Activated CD4-positive, alpha-beta T cell treated with anti-CD3 and anti-CD28 coated beads, Interleukin-2, amount 50 U/mL, for 4 hours (primary cell): ENCODE data around the gene DENND1A.
"Not testable (repeated sequence)": the region's sequence is repeated elsewhere in the genome, so short reads cannot be mapped to it uniquely, and the experiment has no call there.

Experiments used
- DNase-seq, 2 experiments: peaks; one replicate each; pipeline ENCODE4 v3.0.0-alpha.2; 2020

The DENND1A gene

GRCh38 chr9:123914517-123915196 lies 15.3 kb downstream of the DENND1A start:
- no peak for DNase-seq

GRCh38 chr9:123912167-123912897 lies 17.6 kb downstream of the DENND1A start:
- no peak for DNase-seq

DNA sequence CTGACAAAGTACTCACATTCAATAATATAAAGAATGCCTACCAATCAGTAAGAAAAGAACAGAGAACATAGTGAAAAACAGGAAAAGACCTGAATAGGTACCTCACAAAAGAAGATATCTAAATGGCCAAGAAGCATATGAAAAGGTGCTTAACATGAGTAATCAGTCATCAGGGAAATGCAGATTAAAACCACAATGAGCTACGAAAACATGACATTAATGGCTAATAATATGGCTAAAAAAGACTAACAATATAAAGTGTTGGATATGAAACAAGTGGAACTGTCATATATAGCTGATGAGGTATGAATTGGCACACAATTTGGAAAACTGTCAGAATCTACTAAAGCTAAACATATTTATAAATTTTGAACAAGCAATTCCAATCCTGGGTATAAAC lies 18.9 kb downstream of the DENND1A start:
- DNase-seq: no peak

DNA sequence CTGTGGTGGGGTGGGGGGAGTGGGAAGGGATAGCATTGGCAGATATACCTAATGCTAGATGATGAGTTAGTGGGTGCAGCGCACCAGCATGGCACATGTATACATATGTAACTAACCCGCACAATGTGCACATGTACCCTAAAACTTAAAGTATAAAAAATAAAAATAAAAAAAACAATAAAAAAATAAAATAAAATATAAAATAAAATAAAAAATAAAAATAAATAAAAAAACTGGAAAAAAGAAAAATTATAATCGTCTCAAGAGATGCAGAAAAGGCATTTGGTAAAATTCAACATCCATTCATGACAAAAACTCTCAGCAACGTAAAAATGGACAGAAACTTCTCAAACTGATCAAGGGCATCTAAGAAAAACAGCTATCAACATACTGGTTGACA lies 20.7 kb downstream of the DENND1A start:
- not testable (repeated sequence) for DNase-seq

DNA sequence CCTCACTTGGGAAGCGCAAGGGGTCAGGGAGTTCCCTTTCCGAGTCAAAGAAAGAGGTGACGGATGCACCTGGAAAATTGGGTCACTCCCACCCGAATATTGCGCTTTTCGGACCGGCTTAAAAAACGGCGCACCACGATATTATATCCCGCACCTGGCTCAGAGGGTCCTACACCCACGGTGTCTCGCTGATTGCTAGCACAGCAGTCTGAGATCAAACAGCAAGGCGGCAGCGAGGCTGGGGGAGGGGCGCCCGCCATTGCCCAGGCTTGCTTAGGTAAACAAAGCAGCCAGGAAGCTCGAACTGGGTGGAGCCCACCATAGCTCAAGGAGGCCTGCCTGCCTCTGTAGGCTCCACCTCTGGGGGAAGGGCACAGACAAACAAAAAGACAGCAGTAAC lies 26.4 kb downstream of the DENND1A start:
- DNase-seq: not testable (repeated sequence)

GRCh38 chr9:123894822-123895221 lies 35.1 kb downstream of the DENND1A start:
- no peak for DNase-seq

DNA sequence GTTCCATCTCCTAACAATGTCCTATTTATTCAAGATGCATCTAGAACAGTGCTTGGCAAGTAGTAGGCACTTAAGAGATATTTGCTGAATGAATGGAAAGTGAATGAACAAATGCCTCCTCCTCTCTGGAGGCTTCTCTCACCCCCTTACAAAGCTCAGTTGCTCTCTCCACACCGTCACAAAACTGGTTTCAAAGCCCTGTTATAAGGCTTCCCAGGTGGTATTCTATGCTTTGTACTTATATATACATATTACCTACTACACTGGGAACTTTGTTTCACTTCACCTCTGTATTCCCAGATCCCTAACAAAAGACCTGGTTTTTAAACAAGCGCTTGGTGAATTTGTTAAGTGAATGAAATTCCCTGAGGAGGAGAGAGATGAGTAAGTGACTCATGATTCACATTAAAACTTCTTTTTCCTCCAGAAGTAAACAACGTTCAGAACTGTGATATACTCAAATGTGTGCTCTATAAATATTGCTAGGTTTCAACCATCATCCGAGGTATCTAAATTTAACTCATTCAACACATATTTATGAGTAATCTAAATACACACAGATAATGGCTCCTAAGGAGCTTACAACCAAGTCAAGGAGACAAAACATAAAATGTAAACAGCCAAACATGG lies 36.0 kb downstream of the DENND1A start:
- no peak for DNase-seq

DNA sequence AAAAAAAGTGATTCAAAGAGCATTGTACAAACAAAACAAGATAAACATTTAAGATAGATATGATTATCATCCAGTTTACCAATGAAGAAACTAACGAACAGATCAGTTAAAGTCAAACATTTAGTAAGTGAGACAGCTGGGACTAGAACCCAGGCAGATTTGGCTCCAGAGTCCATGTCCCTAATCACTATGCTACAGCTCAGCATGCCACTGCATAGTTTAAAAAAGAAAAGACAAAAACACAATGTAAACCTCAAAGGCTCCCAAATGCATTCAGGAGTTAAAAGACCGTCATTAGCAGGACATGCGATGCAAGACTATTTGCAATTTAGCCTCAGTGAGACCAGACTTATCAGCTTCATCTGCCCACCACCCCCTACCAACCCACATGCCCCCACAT lies 36.8 kb downstream of the DENND1A start:
- DNase-seq: no peak

DNA sequence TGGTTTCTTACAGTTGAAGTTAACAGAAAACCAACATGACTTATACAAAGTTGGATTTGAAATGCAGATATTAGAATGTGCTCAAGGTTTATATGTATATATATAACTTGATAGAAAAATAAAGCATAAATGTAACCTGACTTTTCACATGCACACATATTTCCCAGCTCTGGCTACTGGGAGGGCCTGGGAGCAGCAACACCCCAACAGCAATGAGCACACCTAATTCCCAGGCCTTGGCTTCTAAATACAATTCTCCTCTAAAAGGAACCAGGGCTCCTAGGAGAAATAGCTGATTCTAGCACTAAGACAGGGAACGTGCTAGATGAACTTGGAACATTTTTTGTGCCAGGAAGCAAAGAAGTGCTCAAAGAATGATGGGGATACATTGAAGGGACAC lies 42.1 kb downstream of the DENND1A start:
- DNase-seq: no peak

DNA sequence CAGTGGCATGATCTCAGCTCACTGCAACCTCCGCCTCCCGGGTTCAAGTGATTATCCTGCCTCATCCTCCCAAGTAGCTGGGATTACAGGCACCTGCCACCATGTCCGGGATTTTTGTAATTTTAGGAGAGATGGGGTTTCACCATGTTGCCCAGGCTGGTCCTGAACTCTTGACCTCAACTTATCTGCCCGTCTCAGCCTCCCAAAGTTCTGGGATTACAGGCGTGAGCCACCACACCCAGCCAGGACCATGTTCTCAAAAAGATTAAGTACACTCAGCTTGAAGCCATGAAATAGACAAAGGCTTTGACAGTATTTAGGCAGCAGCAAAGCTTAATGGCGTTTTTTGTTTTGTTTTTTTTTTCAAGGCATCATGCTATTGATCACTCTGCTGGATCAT lies 44.1 kb downstream of the DENND1A start:
- not testable (repeated sequence) for DNase-seq

DNA sequence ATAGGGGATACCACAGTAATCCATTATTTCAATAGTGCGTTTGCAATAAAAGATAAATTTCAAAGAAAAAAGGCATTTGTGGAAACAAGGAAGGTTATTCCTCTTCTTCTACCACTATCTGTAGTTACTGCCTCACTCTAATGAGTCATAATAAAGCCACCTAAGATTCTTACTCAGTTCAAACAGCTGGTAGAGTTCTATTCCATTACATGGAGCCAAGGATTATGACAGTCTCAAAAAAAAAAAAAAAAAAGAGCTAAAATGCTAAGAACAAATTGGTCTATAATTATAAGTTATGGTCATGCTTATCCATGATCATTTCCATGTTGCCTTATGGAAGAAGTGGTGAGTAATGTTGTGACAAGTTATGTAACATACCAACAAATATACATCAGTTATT lies 46.3 kb downstream of the DENND1A start:
- DNase-seq: no peak

DNA sequence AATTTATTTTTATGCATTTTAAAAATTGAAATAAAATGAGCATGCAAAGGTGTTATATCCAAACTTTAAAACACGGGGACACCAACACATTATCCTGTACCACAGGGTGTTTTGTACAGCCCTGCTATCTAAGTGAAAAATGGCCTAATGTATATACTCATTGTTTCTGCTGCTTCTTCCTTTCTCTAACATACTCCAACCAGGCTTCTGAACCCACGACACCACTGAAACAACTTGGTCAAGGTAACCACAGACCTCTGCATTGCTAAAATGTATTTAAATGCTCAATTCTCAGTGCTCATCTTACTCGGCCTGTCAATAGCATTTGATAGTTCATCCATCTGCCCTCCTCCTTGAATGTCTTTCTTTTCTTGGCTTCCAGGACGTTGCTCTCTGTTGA lies 48.3 kb downstream of the DENND1A start:
- no peak for DNase-seq

GRCh38 chr9:123880420-123880819 lies 49.5 kb downstream of the DENND1A start:
- DNase-seq: no peak

GRCh38 chr9:123876750-123877149 lies 53.2 kb downstream of the DENND1A start:
- DNase-seq: no peak

DNA sequence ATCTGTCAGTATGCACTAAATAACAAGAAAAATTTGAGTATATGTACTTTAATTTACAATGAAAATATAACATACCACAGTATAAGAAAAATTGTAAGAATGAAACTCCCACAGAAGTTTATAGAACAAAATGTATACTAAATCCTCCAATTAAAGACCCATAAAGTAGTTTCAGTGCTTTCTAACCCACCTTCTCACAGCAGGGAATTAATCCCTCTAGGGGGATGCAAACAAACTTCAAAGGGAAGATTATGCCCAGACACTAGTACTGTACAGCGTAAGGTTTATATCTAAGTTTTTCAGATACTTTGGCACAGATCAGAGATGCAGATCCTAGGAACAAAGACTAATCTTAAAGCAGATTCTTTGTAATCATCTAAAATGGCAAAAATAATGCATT lies 57.2 kb downstream of the DENND1A start:
- no peak for DNase-seq

DNA sequence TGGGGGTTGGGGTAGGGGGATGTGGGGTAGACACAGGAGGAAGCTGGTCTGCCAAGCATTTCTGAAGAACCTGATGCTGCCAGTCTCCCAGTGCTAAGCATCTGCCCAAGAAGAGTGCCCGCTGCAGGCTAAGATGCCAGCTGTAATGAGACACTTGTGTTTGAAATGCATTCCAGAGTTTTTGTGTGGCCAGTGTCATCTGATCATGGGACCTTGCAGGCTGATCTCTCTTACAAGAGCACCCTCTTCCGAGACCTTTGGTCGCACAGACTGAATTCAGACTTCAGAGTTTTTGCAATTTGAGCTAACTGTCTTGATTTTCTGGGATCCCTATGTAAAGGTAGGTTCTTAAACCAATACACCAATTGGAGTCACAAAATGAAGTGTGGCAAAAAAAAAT lies 58.1 kb downstream of the DENND1A start:
- DNase-seq: no peak

GRCh38 chr9:123868002-123868401 lies 61.9 kb downstream of the DENND1A start:
- no peak for DNase-seq

DNA sequence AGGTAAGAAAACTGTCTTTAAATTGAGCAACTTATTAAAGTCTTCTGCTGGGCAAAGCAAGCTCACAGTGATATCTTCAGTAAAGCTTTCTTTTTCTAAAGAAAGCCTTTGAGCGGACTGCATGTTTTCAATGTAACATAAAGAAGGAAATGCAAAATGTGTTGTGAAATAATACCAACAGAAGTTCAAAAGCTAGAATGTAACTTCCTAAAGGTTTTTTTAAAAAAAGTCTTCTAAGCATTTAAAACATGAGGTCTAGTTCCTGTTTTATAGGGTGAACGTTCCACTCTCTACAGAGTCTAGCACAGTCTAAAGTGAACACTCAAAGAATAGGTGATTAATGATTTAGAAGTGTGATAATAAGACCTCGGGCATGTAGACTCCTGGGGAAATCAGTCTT lies 62.9 kb downstream of the DENND1A start:
- no peak for DNase-seq

- DNase-seq: no peak
Measured at GRCh38 chr9:123866497-123866896, 63.4 kb downstream of the DENND1A start.

DNA sequence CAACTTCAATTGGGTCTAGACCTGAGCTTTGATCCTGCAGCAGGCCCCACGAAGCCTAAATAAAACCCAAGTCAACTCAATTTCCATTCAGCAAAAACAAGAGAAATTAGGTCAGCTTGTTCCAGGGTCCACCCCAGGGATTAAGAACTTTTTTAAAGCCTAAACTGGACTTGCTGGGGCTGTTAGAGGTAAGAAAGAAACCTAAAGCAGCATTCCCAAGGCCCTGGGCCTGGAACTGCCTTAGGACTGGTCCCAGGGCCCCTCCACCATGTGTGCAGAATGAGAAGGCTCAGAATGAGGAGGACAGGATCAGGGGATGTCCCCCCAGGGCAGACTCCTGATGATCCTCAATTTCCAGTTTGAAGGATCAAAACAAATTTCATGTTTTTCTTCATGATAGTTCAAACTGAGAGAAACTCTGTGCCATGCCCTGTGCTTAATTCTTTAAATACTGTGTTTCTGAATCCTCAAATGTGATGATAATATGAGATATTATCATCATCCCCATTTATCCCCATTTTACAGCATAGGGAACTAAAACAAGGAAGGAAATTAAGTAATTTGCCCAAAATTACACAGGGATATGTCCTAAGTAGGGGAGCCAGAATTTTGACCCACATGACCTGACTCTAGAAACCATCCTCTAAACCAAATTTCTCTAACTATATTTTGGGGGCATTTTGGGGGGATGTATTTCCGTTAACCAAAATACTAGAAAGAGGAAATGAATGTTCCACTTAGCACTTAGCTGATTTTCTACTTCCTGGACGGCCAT lies 64.5 kb downstream of the DENND1A start:
- DNase-seq: no peak

DNA sequence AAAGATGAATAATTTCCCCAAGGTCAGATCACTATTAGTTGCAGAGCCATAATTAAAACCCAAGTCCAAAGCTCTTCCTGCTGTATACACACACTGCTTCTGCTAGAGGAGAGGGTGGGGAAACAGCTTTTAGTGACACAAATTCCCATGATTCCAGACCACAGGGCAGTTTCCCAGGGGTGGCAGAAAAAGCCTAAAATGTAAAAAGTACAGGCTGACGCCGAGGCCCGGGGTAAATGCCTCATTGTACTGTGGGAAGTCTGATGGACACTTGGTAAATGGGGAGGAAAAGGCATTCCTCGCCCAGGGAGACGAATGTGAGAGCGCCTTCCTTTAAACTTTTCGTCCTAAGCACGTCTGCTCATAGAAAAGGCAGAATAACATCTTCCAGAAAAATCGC lies 65.7 kb downstream of the DENND1A start:
- no peak for DNase-seq

GRCh38 chr9:123863164-123863855 lies 66.6 kb downstream of the DENND1A start:
- no peak for DNase-seq

DNA sequence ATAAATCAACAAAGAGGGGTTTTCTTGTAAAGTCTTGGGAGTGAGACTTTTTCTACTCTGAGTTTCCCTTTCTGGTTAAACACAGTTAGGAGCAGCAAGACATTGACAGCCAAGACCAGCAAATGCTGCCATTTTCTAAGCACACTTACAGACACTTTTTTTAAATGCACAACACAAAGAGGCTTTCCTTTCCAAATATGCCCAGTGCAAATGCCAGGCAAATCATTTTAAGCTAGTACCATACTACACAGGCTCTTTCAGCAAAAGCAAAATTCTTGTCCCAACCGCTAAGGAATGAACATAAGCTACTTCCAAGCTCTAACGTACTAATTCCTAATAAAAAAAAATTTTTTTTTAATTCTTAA lies 68.2 kb downstream of the DENND1A start:
- no peak for DNase-seq
